ENCODE measurements around the gene SMIM35.

SMIM35 gene

DNA sequence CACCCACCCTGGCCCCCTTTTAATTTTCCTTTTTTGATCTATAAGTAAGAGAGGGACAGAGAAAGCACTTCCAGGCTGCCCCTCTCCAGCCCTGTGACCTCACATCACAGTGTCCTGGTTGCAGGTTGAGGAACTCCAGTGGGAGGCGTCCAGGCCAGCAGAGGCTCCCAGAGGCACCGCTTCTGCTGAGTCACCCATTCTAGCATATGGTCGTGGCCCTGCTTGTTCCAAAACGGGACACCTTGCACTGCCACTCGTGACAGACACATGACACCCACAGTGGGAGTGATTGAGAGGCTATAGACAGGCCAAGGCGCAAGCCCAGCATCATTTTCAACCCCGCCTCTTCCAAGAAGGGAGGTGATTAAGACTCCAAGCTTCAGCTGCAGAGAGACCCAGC is 25.9 kb downstream of the SMIM35 start:
- no peak for ATAC-seq
- TF ChIP-seq ESRRG (CRISPR knock-in tag; IDR thresholded peaks at IDR 0.05) = no peak
- TF ChIP-seq, protein P1, sequence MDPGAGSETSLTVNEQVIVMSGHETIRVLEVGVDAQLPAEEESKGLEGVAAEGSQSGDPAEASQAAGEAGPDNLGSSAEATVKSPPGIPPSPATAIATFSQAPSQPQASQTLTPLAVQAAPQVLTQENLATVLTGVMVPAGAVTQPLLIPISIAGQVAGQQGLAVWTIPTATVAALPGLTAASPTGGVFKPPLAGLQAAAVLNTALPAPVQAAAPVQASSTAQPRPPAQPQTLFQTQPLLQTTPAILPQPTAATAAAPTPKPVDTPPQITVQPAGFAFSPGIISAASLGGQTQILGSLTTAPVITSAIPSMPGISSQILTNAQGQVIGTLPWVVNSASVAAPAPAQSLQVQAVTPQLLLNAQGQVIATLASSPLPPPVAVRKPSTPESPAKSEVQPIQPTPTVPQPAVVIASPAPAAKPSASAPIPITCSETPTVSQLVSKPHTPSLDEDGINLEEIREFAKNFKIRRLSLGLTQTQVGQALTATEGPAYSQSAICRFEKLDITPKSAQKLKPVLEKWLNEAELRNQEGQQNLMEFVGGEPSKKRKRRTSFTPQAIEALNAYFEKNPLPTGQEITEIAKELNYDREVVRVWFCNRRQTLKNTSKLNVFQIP (CRISPR knock-in tag; IDR thresholded peaks at IDR 0.05; ENCODE audit: borderline replicate concordance, low read depth) = no peak
- TF ChIP-seq ZC3H10 (CRISPR knock-in tag; IDR thresholded peaks at IDR 0.05) = no peak

DNA sequence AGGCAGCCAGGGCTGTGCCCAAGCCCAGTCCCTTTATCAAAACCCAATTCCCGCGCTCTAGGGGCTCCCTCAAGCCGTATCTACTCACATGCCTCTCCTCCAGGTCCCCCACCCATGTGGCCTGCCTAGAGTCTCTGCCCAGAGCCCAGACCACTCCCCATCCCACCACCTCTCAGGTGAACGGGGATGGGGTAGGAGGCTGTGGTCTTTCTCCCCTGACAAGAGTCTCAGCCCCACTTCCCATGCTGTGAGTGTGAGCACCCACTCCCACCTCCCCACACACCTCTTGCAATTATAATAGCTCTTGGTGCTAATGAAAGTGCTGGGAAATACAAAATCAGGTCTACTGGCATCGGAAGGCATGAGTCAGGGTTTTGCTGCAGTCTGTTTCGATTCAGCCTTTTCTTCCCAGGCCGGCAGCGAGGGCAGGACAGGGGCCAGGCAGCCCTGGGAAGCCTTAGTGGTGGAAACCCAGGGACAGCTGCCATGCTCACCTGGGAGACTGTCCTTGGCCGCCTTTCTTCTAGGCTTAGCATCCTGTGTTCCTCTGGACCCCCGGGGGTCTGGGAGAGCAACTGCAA is 26.6 kb downstream of the SMIM35 start:
- TF ChIP-seq TOX (CRISPR knock-in tag; IDR thresholded peaks at IDR 0.05; ENCODE audit: borderline replicate concordance) (no peak), BACH2 (CRISPR knock-in tag; IDR thresholded peaks at IDR 0.05; ENCODE audit: borderline replicate concordance) (no peak), ZC3H10 (CRISPR knock-in tag; IDR thresholded peaks at IDR 0.05) (no peak), ZFP30 (CRISPR knock-in tag; IDR thresholded peaks at IDR 0.05) (no peak), TCF4 (CRISPR knock-in tag; IDR thresholded peaks at IDR 0.05; ENCODE audit: borderline replicate concordance) (no peak), ARNTL (CRISPR knock-in tag; IDR thresholded peaks at IDR 0.05; ENCODE audit: borderline replicate concordance, low read depth) (no peak), GLIS3 (CRISPR knock-in tag; IDR thresholded peaks at IDR 0.05) (no peak)
- TF ChIP-seq, protein P1 (CRISPR knock-in tag; IDR thresholded peaks at IDR 0.05; ENCODE audit: borderline replicate concordance, low read depth) = no peak
- TF ChIP-seq, protein P2, sequence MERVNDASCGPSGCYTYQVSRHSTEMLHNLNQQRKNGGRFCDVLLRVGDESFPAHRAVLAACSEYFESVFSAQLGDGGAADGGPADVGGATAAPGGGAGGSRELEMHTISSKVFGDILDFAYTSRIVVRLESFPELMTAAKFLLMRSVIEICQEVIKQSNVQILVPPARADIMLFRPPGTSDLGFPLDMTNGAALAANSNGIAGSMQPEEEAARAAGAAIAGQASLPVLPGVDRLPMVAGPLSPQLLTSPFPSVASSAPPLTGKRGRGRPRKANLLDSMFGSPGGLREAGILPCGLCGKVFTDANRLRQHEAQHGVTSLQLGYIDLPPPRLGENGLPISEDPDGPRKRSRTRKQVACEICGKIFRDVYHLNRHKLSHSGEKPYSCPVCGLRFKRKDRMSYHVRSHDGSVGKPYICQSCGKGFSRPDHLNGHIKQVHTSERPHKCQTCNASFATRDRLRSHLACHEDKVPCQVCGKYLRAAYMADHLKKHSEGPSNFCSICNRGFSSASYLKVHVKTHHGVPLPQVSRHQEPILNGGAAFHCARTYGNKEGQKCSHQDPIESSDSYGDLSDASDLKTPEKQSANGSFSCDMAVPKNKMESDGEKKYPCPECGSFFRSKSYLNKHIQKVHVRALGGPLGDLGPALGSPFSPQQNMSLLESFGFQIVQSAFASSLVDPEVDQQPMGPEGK (CRISPR knock-in tag; IDR thresholded peaks at IDR 0.05; ENCODE audit: borderline replicate concordance) = no peak
- ATAC-seq = no peak

DNA sequence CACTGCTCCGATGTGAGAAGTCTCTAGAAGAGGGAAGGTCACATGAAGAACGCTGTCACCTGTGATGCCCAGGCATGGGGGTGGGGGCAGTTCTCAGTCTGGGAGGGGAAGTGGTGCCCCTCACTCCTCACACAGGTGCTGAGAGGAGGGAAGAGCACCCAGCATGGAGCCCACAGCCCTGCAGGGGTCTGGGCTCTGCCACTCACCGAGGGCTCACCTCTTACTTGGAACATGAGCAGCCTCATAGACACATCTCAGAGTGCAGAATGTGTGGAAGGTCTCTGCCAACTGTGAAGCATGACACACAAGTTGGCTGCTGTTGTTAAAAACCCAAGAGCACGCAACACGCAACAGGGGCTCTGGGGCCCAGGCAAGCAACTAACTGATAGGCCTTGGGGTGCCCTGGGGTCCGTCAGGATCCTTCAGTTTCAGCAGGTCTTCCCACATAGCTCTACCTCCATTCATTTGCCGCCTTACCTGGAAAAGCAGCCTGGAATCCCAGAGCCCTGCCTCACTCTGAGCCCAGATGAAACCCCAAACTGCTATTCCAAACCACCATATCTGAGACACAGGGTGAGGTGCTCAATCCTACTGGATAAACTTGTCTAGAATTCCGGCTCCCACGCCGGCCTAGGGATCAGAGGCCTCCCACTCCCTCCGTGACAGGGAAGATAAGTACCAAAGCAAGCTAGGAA is 27.4 kb downstream of the SMIM35 start:
- TF ChIP-seq ZC3H10 (CRISPR knock-in tag; IDR thresholded peaks at IDR 0.05) = no peak
- TF ChIP-seq ZFP30 (CRISPR knock-in tag; IDR thresholded peaks at IDR 0.05) = no peak
- TF ChIP-seq GLIS3 (CRISPR knock-in tag; IDR thresholded peaks at IDR 0.05) = no peak
- TF ChIP-seq, protein P2 (CRISPR knock-in tag; IDR thresholded peaks at IDR 0.05; ENCODE audit: borderline replicate concordance) = no peak
- no peak for TF ChIP-seq ZNF8 (CRISPR knock-in tag; IDR thresholded peaks at IDR 0.05)
- TF ChIP-seq PPARA (CRISPR knock-in tag; IDR thresholded peaks at IDR 0.05; ENCODE audit: borderline replicate concordance) = no peak
- no peak for TF ChIP-seq RARB (CRISPR knock-in tag; IDR thresholded peaks at IDR 0.05)
- no peak for TF ChIP-seq CSDC2 (CRISPR knock-in tag; IDR thresholded peaks at IDR 0.05)
- TF ChIP-seq TCF4 (CRISPR knock-in tag; IDR thresholded peaks at IDR 0.05; ENCODE audit: borderline replicate concordance) = no peak
- no peak for TF ChIP-seq ZNF565 (CRISPR knock-in tag; conservative IDR thresholded peaks at IDR 0.05; ENCODE audit: low read depth)
- no peak for TF ChIP-seq BACH2 (CRISPR knock-in tag; IDR thresholded peaks at IDR 0.05; ENCODE audit: borderline replicate concordance)
- TF ChIP-seq TOX (CRISPR knock-in tag; IDR thresholded peaks at IDR 0.05; ENCODE audit: borderline replicate concordance) = no peak
- TF ChIP-seq SNAI2 (CRISPR knock-in tag; IDR thresholded peaks at IDR 0.05) = no peak
- TF ChIP-seq, protein P3, sequence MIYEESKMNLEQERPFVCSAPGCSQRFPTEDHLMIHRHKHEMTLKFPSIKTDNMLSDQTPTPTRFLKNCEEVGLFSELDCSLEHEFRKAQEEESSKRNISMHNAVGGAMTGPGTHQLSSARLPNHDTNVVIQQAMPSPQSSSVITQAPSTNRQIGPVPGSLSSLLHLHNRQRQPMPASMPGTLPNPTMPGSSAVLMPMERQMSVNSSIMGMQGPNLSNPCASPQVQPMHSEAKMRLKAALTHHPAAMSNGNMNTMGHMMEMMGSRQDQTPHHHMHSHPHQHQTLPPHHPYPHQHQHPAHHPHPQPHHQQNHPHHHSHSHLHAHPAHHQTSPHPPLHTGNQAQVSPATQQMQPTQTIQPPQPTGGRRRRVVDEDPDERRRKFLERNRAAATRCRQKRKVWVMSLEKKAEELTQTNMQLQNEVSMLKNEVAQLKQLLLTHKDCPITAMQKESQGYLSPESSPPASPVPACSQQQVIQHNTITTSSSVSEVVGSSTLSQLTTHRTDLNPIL (CRISPR knock-in tag; IDR thresholded peaks at IDR 0.05; ENCODE audit: low read depth) = no peak
- no peak for TF ChIP-seq ZFP3 (CRISPR knock-in tag; IDR thresholded peaks at IDR 0.05)
- ATAC-seq = no peak

All from SK-N-SH treated with all-trans-retinoic acid at 6 μM for 48 hours (cell line).